A549 (cell line): ENCODE measurements around the gene ADAMTSL3. TPM values are rescaled to one million over a fixed set of nuclear protein-coding genes. Genes with fewer than 3 reads are reported as not detected.

ENCODE experiments used
- ATAC-seq, 2 experiments: fragments of 200-7000 bp in 1 of 2; fragments of >200 bp in 1 of 2; cut with Nextera tagmentation in 1 of 2; cut with Tn5 transposase in 1 of 2; 3 replicates each; pipeline versions ENCODE4 v1.8.0 to v1.9.1; 2018 to 2020; ENCODE audit warnings: mild to moderate bottlenecking in 1 of 2, moderate library complexity in 1 of 2
- CTCF ChIA-PET: fragments of 300-600 bp; sonication (Branson Sonifier 250); formaldehyde crosslinking; extraction: SDS; loops from one replicate; lab custom pipeline; 2021; ENCODE audit warnings: antibody characterized with exemption, inconsistent platforms; lab: Yijun Ruan, JAX
- POLR2A ChIA-PET: fragments of 350-600 bp; formaldehyde crosslinking; extraction: SDS; loops from one replicate; lab custom pipeline; 2021; ENCODE audit warnings: antibody characterized with exemption, inconsistent platforms; lab: Yijun Ruan, JAX
- DNase-seq, 2 experiments: peaks; one replicate each; pipeline versions ENCODE4 v3.0.0 to v3.0.0-alpha.2; 2011 to 2016; ENCODE audit warnings: low read depth in 1 of 2, low spot score in 1 of 2
- FAIRE-seq: peaks from 2 replicates; lab custom pipeline; 2011; peaks lifted over from hg19 to GRCh38; lab: Jason Lieb, UNC
- H3K27ac ChIP-seq, 2 experiments: fragments of >200 bp; sonication (Bioruptor Twin); formaldehyde crosslinking; 3 replicates each; pipeline ENCODE4 v1.5.1; 2016 to 2017
- H3K4me1 ChIP-seq: fragments of >200 bp; sonication (Bioruptor Twin); formaldehyde crosslinking; 3 replicates; pipeline ENCODE4 v1.6.1; 2016
- H3K4me2 ChIP-seq: fragments of >200 bp; sonication (Bioruptor Twin); formaldehyde crosslinking; 3 replicates; pipeline ENCODE4 v1.6.1; 2016
- H3K4me3 ChIP-seq: fragments of >200 bp; sonication (Bioruptor Twin); formaldehyde crosslinking; 3 replicates; pipeline ENCODE4 v1.5.1; 2016
- H3K9me3 ChIP-seq: fragments of >200 bp; sonication (Bioruptor Twin); formaldehyde crosslinking; 3 replicates; pipeline ENCODE4 v1.6.1; 2016
- BCL3 ChIP-seq: fragments of >200 bp; sonication (Bioruptor Twin); formaldehyde crosslinking; IDR thresholded peaks from 3 replicates; pipeline ENCODE4 v1.6.1; 2016
- CBX2 ChIP-seq: fragments of 200-600 bp; sonication (generic); IDR thresholded peaks from 2 replicates; pipeline ENCODE4 v1.6.1; 2016; ENCODE audit warnings: low read depth, mild to moderate bottlenecking, borderline replicate concordance
- CHD4 ChIP-seq: fragments of 200-600 bp; sonication (generic); IDR thresholded peaks from 2 replicates; pipeline ENCODE4 v1.6.1; 2016; ENCODE audit warnings: antibody characterized with exemption, mild to moderate bottlenecking, borderline replicate concordance
- CTCF ChIP-seq: fragments of >200 bp; sonication (Bioruptor Twin); formaldehyde crosslinking; IDR thresholded peaks from 3 replicates; pipeline ENCODE4 v1.5.1; 2016
- ELK1 ChIP-seq: fragments of 150-350 bp; IDR thresholded peaks from 2 replicates; pipeline ENCODE4 v1.6.1; 2014; ENCODE audit warnings: low read depth, mild to moderate bottlenecking, low read length
- FOXS1 ChIP-seq: fragments of 250-450 bp; sonication (Bioruptor Pico); IDR thresholded peaks from 2 replicates; pipeline ENCODE4 v1.5.0; 2020; ENCODE audit warnings: mild to moderate bottlenecking, moderate library complexity
- HES2 ChIP-seq: fragments of >200 bp; sonication (Bioruptor Twin); formaldehyde crosslinking; IDR thresholded peaks from 2 replicates; pipeline ENCODE4 v1.6.1; 2016
- HOXA7 ChIP-seq: fragments of 250-450 bp; sonication (Bioruptor Pico); IDR thresholded peaks from 2 replicates; pipeline ENCODE4 v1.5.0; 2020; ENCODE audit warnings: mild to moderate bottlenecking, moderate library complexity
- HOXB5 ChIP-seq: fragments of 250-450 bp; sonication (Bioruptor Pico); IDR thresholded peaks from 2 replicates; pipeline ENCODE4 v1.5.0; 2020; ENCODE audit warnings: mild to moderate bottlenecking, moderate library complexity
- JUN ChIP-seq, 2 experiments: fragments of >200 bp; sonication (Bioruptor Twin); formaldehyde crosslinking; IDR thresholded peaks; 2 replicates in 1 of 2; 3 replicates in 1 of 2; pipeline ENCODE4 v1.6.1; 2016 to 2017
- MAFK ChIP-seq: fragments of 450-650 bp; IDR thresholded peaks from 2 replicates; pipeline ENCODE4 v1.6.1; 2014; ENCODE audit not compliant: partially characterized antibody
- MAX ChIP-seq: IDR thresholded peaks from 2 replicates; pipeline ENCODE4 v1.6.1; 2012
- MYC ChIP-seq: IDR thresholded peaks from 2 replicates; pipeline ENCODE4 v1.6.1; 2012; ENCODE audit warnings: mild to moderate bottlenecking, inconsistent platforms, low read length, improper control_type of control experiment, borderline replicate concordance
- NFE2L2 ChIP-seq: fragments of 150-350 bp; conservative IDR thresholded peaks from 2 replicates; pipeline ENCODE4 v1.6.1; 2014; ENCODE audit warnings: low read length
- PBX3 ChIP-seq: IDR thresholded peaks from 2 replicates; pipeline ENCODE4 v1.6.1; 2012
- POLR2A ChIP-seq: IDR thresholded peaks from 2 replicates; pipeline ENCODE4 v1.6.1; 2012; ENCODE audit warnings: mild to moderate bottlenecking, low read length
- POLR2AphosphoS2 ChIP-seq: conservative IDR thresholded peaks from 2 replicates; pipeline ENCODE4 v1.6.1; 2012; ENCODE audit warnings: low read length, improper control_type of control experiment, inconsistent platforms
- RAD21 ChIP-seq, 2 experiments: fragments of >200 bp in 1 of 2; sonication (Bioruptor Twin) in 1 of 2; formaldehyde crosslinking in 1 of 2; IDR thresholded peaks in 1 of 2; conservative IDR thresholded peaks in 1 of 2; 2 replicates in 1 of 2; 3 replicates in 1 of 2; pipeline ENCODE4 v1.6.1; 2012 to 2018; ENCODE audit warnings: inconsistent platforms in 1 of 2
- RCOR1 ChIP-seq: fragments of 150-350 bp; IDR thresholded peaks from 2 replicates; pipeline ENCODE4 v1.6.1; 2014; ENCODE audit warnings: antibody characterized with exemption, low read length, low read depth
- RFX5 ChIP-seq: fragments of 450-650 bp; IDR thresholded peaks from 2 replicates; pipeline ENCODE4 v1.7.1; 2014; ENCODE audit warnings: antibody characterized with exemption, mild to moderate bottlenecking, moderate library complexity
- SMC3 ChIP-seq: fragments of >200 bp; sonication (Bioruptor Twin); formaldehyde crosslinking; IDR thresholded peaks from 3 replicates; pipeline ENCODE4 v1.6.1; 2018; ENCODE audit warnings: inconsistent platforms
- SREBF2 ChIP-seq: fragments of 450-650 bp; IDR thresholded peaks from 2 replicates; pipeline ENCODE4 v1.6.1; 2014; ENCODE audit warnings: mild to moderate bottlenecking, moderate library complexity
- TP53 ChIP-seq: fragments of 250-450 bp; sonication (Bioruptor Pico); IDR thresholded peaks from 2 replicates; pipeline ENCODE4 v1.5.0; 2021; ENCODE audit warnings: mild to moderate bottlenecking, moderate library complexity
- WGBS: methylation state at CpG from one replicate; pipeline ENCODE4 v1.1.6; 2017; ENCODE audit errors: missing lambda C conversion rate; 5-methylcytosine and 5-hydroxymethylcytosine counted together
- polyA plus RNA-seq, 4 experiments: library from polyadenylated mRNA; depleted of rRNA in 3 of 4; stranded (reverse); fragments of >200 nt; fragmentation: RNase III in 1 of 4; extraction: RNeasy Plus Mini Kit Qiagen cat#74134 plus additional on column Dnase treatment in 1 of 4; gene quantifications; 2 replicates in 3 of 4; 3 replicates in 1 of 4; pipeline ENCODE4 v1.2.3, GENCODE V29; 2011 to 2017

Gene ADAMTSL3
- polyA plus RNA-seq, 2 of the 4 experiments (the other 2 are of a cell fraction): 0.22 to 0.25 TPM

- ATAC-seq (peak in 1 of 2 experiments; percentile 25; a peak in 2 of 6 replicates), FAIRE-seq (no peak), DNase-seq (peak in 1 of 2 experiments; percentile 21)
- H3K4me3 ChIP-seq: no peak overlapping the region
- ChIA-PET POLR2A (no interaction called here), CTCF (interaction anchor here (0.8 to 1.5 kb wide), 3 partner anchors 8 to 59 kb away, joined by 3 to 6 read pairs (median 3); no protein-coding TSS in a partner anchor)
- WGBS: 60% methylated on average over 4 of the region's 4 CpGs
- no peak overlapping the region for H3K27ac ChIP-seq
- peak overlapping the region; percentile 49; the same call in 1 of the 3 replicates for H3K4me2 ChIP-seq
- no peaks in the 10 kb centered on the region for H3K9me3 ChIP-seq
- H3K4me1 ChIP-seq: peaks cover 16% of the 10 kb centered on the region; the same call in 2 of the 3 replicates
- TF ChIP-seq BCL3: no peak
- peak; percentile 18; the same call in 1 of the 3 replicates for TF ChIP-seq CTCF
- no peak for TF ChIP-seq HOXA7 (CRISPR knock-in tag)
- peak in 1 of 2 experiments; percentile 37; a peak in 1 of 5 replicates for TF ChIP-seq RAD21 (conservative IDR thresholded peaks at IDR 0.05 in 1 of 2, IDR thresholded peaks at IDR 0.05 in 1 of 2)
- no peak for TF ChIP-seq MYC
- TF ChIP-seq MAX: no peak
These were observed 3.6 kb downstream of the ADAMTSL3 start for GRCh38 chr15:83657549-83657948.

- 20% methylated on average over 10 of the region's 10 CpGs for whole genome bisulfite sequencing
- ChIA-PET CTCF (interaction anchor here (0.7 to 1.5 kb wide), 6 partner anchors 9 to 179 kb away, joined by 3 to 6 read pairs (median 3); no protein-coding TSS in a partner anchor), POLR2A (no interaction called here)
- peaks cover 16% of the 10 kb centered on the region; the same call in 2 of the 3 replicates for H3K4me1 ChIP-seq
- no peak overlapping the region for H3K4me2 ChIP-seq
- TF ChIP-seq NFE2L2: no peak
- no peak for TF ChIP-seq PBX3
- TF ChIP-seq MYC: no peak
- TF ChIP-seq BCL3: no peak
- TF ChIP-seq POLR2A: no peak
- no peak for TF ChIP-seq MAX
- no peak for TF ChIP-seq SREBF2
- no peak for TF ChIP-seq JUN (IDR thresholded peaks at IDR 0.05)
- TF ChIP-seq FOXS1: no peak
- no peak for TF ChIP-seq ELK1
- no peak for TF ChIP-seq HOXB5 (CRISPR knock-in tag)
- no peak for TF ChIP-seq RCOR1
- TF ChIP-seq TP53 (CRISPR knock-in tag): no peak
- TF ChIP-seq RFX5: no peak
- no peak for TF ChIP-seq HES2
- TF ChIP-seq CHD4: no peak
- no peak for TF ChIP-seq POLR2AphosphoS2
- no peak for TF ChIP-seq CBX2
- no peak for TF ChIP-seq MAFK
- no peak for TF ChIP-seq SMC3
- ATAC-seq: no peak
- FAIRE-seq: no peak
- no peaks in the 10 kb centered on the region for H3K9me3 ChIP-seq
- H3K4me3 ChIP-seq: no peak overlapping the region
- no peak for DNase-seq
- no peak overlapping the region for H3K27ac ChIP-seq
These were observed 4.8 kb downstream of the ADAMTSL3 start for GRCh38 chr15:83658430-83659416.
